Stimulated activated effector memory CD8-positive, alpha-beta T cell treated with anti-CD3 and anti-CD28 coated beads, Interleukin-12 subunit alpha, Interleukin-12 subunit beta, amount 100 ng/mL, for 72 hours (primary cell): ENCODE results near the gene RNU7-1.

ENCODE experiments used
- ATAC-seq: fragments of 150-1000 bp; cut with Tn5 transposase; 2 replicates; pipeline ENCODE4 v1.10.0; 2021
- DNase-seq, 2 donors: peaks; one replicate each; pipeline ENCODE4 v3.0.0; 2021 to 2022; ENCODE audit warnings: low spot score in 2 of 2
- H3K27ac Mint-ChIP-seq: one replicate; pipeline ENCODE4 v1.8.0; 2022; ENCODE audit warnings: mild to moderate bottlenecking, mixed read lengths
- H3K36me3 Mint-ChIP-seq: one replicate; pipeline ENCODE4 v1.8.0; 2022; ENCODE audit warnings: mild to moderate bottlenecking, mixed read lengths
- H3K4me1 Mint-ChIP-seq: one replicate; pipeline ENCODE4 v1.8.0; 2022; ENCODE audit warnings: mixed read lengths
- H3K4me3 Mint-ChIP-seq: one replicate; pipeline ENCODE4 v1.8.0; 2022; ENCODE audit warnings: mild to moderate bottlenecking, mixed read lengths
- H3K9me3 Mint-ChIP-seq: one replicate; pipeline ENCODE4 v1.8.0; 2022; ENCODE audit warnings: mixed read lengths

The RNU7-1 gene

GRCh38 chr12:6952863-6953441 is 9.3 kb downstream of the RNU7-1 start:
- no peak for ATAC-seq
- Mint-ChIP-seq H3K9me3 (no peaks in the 10 kb centered on the region), H3K36me3 (peaks cover 75% of the 10 kb centered on the region), H3K4me3 (peak overlapping the region; percentile 80), H3K27ac (peak overlapping the region; percentile 99), H3K4me1 (peaks cover 81% of the 10 kb centered on the region)
- DNase-seq, result peak in 1 of 2 donors; percentile 70

- peak; percentile 62 to 90 for DNase-seq
- H3K27ac Mint-ChIP-seq, result peak overlapping the region; percentile 99
- H3K4me1 Mint-ChIP-seq, result peaks cover 81% of the 10 kb centered on the region
- no peaks in the 10 kb centered on the region for H3K9me3 Mint-ChIP-seq
- ATAC-seq, result peak; percentile 48
- H3K4me3 Mint-ChIP-seq, result peak overlapping the region; percentile 80
- H3K36me3 Mint-ChIP-seq, result peaks cover 82% of the 10 kb centered on the region
These were observed 10.1 kb downstream of the RNU7-1 start for GRCh38 chr12:6953442-6954315.

DNA sequence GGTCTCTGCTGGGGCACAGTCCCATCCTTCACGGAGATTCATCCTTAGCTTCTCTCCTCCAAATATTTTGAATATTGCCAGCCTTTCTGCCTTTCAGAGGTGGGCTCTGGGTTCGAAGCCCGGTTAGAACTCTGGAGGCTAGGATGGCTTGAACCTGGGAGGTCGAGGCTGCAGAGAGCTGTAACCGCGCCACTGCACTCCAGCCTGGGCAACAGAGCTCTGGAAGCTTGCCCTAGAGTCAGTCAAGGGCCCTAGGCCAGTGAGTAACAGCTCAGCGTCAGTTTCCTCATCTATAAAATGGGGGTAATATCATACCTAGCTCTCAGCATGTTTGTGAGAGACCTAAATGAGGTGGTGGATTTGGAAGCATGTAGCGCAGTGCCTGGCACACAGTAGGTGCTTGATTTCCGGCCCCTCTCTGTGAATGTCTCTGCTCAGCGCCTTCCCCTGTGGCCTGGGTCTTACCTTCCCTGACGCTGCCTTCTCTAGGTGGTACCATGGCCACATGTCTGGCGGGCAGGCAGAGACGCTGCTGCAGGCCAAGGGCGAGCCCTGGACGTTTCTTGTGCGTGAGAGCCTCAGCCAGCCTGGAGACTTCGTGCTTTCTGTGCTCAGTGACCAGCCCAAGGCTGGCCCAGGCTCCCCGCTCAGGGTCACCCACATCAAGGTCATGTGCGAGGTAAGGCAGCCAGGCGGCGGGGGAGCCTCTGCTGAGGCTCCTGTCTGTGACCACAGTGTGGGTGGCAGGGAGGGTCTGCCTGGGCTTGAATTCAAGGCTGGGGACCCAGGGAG is 10.9 kb downstream of the RNU7-1 start:
- peaks cover 81% of the 10 kb centered on the region for H3K4me1 Mint-ChIP-seq
- H3K36me3 Mint-ChIP-seq, result peaks cover 85% of the 10 kb centered on the region
- H3K4me3 Mint-ChIP-seq, result peak overlapping the region; percentile 80
- H3K9me3 Mint-ChIP-seq, result no peaks in the 10 kb centered on the region
- DNase-seq (no peak), ATAC-seq (no peak)
- H3K27ac Mint-ChIP-seq, result peak overlapping the region; percentile 99

DNA sequence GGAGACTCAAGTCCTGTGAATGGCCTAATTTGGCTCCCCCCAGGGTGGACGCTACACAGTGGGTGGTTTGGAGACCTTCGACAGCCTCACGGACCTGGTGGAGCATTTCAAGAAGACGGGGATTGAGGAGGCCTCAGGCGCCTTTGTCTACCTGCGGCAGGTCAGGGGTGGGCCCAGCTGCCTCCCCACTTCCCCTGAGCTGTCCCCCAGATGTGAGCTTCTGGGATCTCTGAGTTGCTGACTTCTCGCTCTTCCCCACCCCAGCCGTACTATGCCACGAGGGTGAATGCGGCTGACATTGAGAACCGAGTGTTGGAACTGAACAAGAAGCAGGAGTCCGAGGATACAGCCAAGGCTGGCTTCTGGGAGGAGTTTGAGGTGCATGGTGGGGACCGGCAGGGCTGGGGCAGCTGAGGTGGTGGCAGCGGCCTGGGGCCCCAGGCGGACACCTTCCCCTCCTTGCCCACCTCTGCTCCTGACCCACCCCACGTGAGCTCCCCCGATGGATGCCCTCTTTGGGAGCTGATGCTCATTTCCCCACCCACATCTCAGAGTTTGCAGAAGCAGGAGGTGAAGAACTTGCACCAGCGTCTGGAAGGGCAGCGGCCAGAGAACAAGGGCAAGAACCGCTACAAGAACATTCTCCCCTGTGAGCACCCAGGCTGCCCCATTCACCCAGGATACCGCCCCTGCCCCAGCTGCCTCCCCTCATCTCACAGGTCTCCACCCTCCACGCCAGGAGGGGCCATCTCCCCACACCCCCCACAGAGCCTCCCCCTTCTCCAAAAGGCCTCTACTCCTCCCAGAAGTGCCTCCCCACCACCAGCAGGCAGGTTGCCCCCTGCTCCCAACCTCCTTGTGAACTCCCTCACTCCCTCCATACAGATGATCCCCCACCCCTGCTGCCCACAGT is 11.7 kb downstream of the RNU7-1 start:
- peak overlapping the region; percentile 80 for H3K4me3 Mint-ChIP-seq
- H3K27ac Mint-ChIP-seq, result peak overlapping the region; percentile 99
- peaks cover 89% of the 10 kb centered on the region for H3K36me3 Mint-ChIP-seq
- peaks cover 80% of the 10 kb centered on the region for H3K4me1 Mint-ChIP-seq
- no peak for ATAC-seq
- no peak for DNase-seq
- H3K9me3 Mint-ChIP-seq, result no peaks in the 10 kb centered on the region

DNA sequence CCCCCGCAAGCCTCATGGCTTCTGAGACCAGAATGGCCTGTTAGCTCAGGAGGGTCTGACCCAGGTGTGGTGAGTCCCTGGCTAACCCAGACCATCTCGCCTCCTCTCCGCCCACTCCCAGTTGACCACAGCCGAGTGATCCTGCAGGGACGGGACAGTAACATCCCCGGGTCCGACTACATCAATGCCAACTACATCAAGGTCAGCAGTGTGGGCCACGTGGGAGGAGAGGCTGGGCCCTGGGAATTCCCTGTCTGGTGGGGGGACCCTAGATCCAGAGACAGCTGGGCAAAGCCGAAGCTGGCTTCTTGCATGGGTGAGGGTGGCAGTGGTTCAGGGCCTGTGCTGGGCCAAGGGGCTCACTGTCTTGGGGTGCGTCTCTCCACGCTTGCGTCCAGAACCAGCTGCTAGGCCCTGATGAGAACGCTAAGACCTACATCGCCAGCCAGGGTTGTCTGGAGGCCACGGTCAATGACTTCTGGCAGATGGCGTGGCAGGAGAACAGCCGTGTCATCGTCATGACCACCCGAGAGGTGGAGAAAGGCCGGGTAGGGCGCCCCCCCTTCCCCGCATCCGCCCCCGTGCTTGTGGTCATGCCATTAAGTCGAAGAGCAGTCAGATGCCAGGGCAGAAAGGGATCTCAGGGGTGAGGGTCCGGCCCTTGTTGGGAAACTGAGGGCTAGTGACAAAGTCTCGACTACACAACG is 12.6 kb downstream of the RNU7-1 start:
- peak overlapping the region; percentile 80 for H3K4me3 Mint-ChIP-seq
- H3K4me1 Mint-ChIP-seq, result peaks cover 82% of the 10 kb centered on the region
- DNase-seq (peak in 1 of 2 donors; percentile 69), ATAC-seq (no peak)
- H3K36me3 Mint-ChIP-seq, result peaks cover 97% of the 10 kb centered on the region
- peak overlapping the region; percentile 99 for H3K27ac Mint-ChIP-seq
- no peaks in the 10 kb centered on the region for H3K9me3 Mint-ChIP-seq

DNA sequence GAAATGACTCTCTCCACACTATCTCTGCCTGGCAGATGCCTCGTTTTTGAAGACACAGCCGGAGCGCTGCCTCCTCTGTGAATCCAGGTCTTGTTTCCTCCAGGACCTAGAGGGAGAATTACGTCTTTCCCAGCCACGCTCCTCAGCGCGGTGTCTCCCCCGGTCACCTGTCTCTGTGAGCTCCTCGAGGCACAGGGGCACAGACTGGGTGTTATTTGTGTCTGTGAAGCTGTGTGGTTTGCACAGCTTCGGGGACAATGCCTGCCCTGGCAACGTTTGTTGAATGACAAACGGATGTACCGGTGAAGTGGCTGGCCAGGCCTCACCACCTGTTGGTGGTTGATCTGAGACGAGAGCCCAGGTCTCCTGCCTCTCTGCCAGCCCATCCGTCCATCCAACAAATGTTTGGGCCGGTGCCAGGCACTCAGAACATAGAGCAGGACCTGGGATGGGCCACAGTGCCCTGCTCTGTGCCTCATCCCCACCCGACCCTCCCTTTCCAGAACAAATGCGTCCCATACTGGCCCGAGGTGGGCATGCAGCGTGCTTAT is 13.6 kb downstream of the RNU7-1 start:
- DNase-seq (no peak), ATAC-seq (no peak)
- Mint-ChIP-seq H3K4me3 (peak overlapping the region; percentile 80), H3K4me1 (peaks cover 92% of the 10 kb centered on the region), H3K27ac (peak overlapping the region; percentile 99), H3K36me3 (peaks cover 100% of the 10 kb centered on the region), H3K9me3 (no peaks in the 10 kb centered on the region)

GRCh38 chr12:6957741-6958608 is 14.4 kb downstream of the RNU7-1 start:
- Mint-ChIP-seq H3K4me1 (peaks cover 98% of the 10 kb centered on the region), H3K9me3 (no peaks in the 10 kb centered on the region), H3K27ac (peak overlapping the region; percentile 99), H3K36me3 (peaks cover 100% of the 10 kb centered on the region), H3K4me3 (peak overlapping the region; percentile 80)
- ATAC-seq (no peak), DNase-seq (no peak)

GRCh38 chr12:6958609-6959057 is 15.0 kb downstream of the RNU7-1 start:
- peak overlapping the region; percentile 99 for H3K27ac Mint-ChIP-seq
- ATAC-seq, result no peak
- peaks cover 97% of the 10 kb centered on the region for H3K36me3 Mint-ChIP-seq
- H3K9me3 Mint-ChIP-seq, result no peaks in the 10 kb centered on the region
- H3K4me1 Mint-ChIP-seq, result peaks cover 93% of the 10 kb centered on the region
- DNase-seq, result no peak
- peak overlapping the region; percentile 80 for H3K4me3 Mint-ChIP-seq

GRCh38 chr12:6959058-6959804 is 15.6 kb downstream of the RNU7-1 start:
- peak overlapping the region; percentile 99 for H3K27ac Mint-ChIP-seq
- H3K4me3 Mint-ChIP-seq, result peak overlapping the region; percentile 80
- no peaks in the 10 kb centered on the region for H3K9me3 Mint-ChIP-seq
- peaks cover 87% of the 10 kb centered on the region for H3K4me1 Mint-ChIP-seq
- DNase-seq, result peak; percentile 53 to 85
- H3K36me3 Mint-ChIP-seq, result peaks cover 91% of the 10 kb centered on the region
- peak; percentile 62 for ATAC-seq

DNA sequence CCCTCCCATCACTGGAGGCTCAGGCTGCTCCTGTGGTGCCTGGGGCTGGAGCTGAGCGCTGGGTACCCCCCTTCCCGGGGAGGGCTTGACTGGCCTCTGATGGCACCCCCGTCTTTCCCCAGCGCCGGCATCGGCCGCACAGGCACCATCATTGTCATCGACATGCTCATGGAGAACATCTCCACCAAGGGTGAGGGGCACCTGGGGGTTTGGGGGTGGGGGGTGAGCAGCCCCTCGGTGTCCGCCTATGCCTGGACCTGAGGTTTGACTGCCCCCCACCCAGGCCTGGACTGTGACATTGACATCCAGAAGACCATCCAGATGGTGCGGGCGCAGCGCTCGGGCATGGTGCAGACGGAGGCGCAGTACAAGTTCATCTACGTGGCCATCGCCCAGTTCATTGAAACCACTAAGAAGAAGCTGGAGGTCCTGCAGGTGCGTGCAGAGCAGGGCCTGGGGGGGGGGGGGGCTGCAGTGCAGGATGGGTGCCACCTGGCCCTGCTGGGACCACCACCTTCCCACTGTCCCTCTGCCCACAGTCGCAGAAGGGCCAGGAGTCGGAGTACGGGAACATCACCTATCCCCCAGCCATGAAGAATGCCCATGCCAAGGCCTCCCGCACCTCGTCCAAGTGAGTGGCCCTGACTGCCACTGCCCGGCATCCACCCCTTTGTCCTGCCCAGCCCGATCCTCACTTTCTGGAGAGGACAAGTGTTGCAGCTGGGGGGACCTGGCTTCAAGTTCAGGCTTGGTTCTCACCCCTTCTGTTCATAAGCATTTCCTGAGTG is 16.4 kb downstream of the RNU7-1 start:
- peak overlapping the region; percentile 80 for H3K4me3 Mint-ChIP-seq
- H3K36me3 Mint-ChIP-seq, result peaks cover 90% of the 10 kb centered on the region
- peak overlapping the region; percentile 99 for H3K27ac Mint-ChIP-seq
- ATAC-seq, result no peak
- no peaks in the 10 kb centered on the region for H3K9me3 Mint-ChIP-seq
- H3K4me1 Mint-ChIP-seq, result peaks cover 87% of the 10 kb centered on the region
- no peak for DNase-seq

DNA sequence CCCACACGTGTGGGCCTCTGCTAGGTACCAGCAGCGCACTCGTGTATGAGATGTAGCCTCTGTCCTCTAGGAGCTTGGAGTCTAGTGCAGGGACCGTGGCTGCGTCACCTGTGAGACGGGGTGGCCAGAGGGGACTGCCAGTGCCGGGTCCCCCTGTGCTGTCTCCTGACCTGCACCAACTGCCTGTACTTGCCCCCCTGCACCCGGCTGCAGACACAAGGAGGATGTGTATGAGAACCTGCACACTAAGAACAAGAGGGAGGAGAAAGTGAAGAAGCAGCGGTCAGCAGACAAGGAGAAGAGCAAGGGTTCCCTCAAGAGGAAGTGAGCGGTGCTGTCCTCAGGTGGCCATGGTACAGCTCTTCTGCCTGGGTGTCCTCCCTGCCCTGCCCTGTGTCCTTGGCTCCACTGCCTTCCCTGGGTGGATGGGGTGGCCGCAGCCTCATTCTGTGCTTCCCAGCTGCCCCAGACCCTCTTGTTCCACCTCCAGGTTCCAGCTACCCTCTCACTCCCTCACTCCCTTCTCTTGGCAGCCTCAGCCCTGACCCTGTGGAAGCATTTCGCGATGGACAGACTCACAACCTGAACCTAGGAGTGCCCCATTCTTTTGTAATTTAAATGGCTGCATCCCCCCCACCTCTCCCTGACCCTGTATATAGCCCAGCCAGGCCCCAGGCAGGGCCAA is 17.1 kb downstream of the RNU7-1 start:
- Mint-ChIP-seq H3K27ac (peak overlapping the region; percentile 95), H3K4me3 (peak overlapping the region; percentile 80), H3K4me1 (peaks cover 86% of the 10 kb centered on the region), H3K9me3 (no peaks in the 10 kb centered on the region), H3K36me3 (peaks cover 90% of the 10 kb centered on the region)
- peak; percentile 39 to 82 for DNase-seq
- peak; percentile 61 for ATAC-seq
